H1 (cell line): ENCODE measurements around the gene GIMD1. TPM values are rescaled to one million over a fixed set of nuclear protein-coding genes. Genes with fewer than 3 reads are reported as not detected.

ENCODE experiments used
- CBX5 ChIP-seq: fragments of 300-800, 300-1000 bp; sonication (generic); IDR thresholded peaks from 2 replicates; pipeline ENCODE4 v1.7.1; 2016; ENCODE audit warnings: antibody characterized with exemption, low read length, low read depth
- CREB1 ChIP-seq: IDR thresholded peaks from 2 replicates; pipeline ENCODE4 v1.6.1; 2012; ENCODE audit warnings: inconsistent platforms
- CTBP2 ChIP-seq: IDR thresholded peaks from 2 replicates; pipeline ENCODE4 v1.7.0; 2011; ENCODE audit warnings: borderline replicate concordance, mild to moderate bottlenecking, moderate library complexity, mixed read lengths, low read length; ENCODE audit not compliant: insufficient read depth, insufficient read length
- HDAC6 ChIP-seq: IDR thresholded peaks from one replicate; pipeline ENCODE4 v1.7.1; 2012; ENCODE audit warnings: low read depth, mild to moderate bottlenecking, inconsistent platforms, low read length, moderate library complexity
- KDM1A ChIP-seq: fragments of 200-600, 300-600 bp; sonication (generic); IDR thresholded peaks from 2 replicates; pipeline ENCODE4 v1.7.1; 2016; ENCODE audit warnings: mild to moderate bottlenecking, low read length, borderline replicate concordance
- KDM4A ChIP-seq: IDR thresholded peaks from one replicate; pipeline ENCODE4 v1.7.1; 2012; ENCODE audit warnings: low read depth, mild to moderate bottlenecking, moderate library complexity, low read length, inconsistent platforms; ENCODE audit not compliant: severe bottlenecking
- PHF8 ChIP-seq: fragments of 200-600 bp; sonication (generic); conservative IDR thresholded peaks from 2 replicates; pipeline ENCODE4 v1.7.1; 2012; ENCODE audit warnings: low read depth, mild to moderate bottlenecking, inconsistent platforms, low read length, moderate library complexity
- POU5F1 ChIP-seq: IDR thresholded peaks from 2 replicates; pipeline ENCODE4 v1.6.1; 2011; ENCODE audit warnings: low read depth, mild to moderate bottlenecking, low read length, moderate library complexity
- RAD21 ChIP-seq, 2 experiments: IDR thresholded peaks in 1 of 2; conservative IDR thresholded peaks in 1 of 2; 2 replicates each; pipeline ENCODE4 v1.6.1; 2011; ENCODE audit warnings: low read depth in 2 of 2, low read length in 2 of 2, improper control_type of control experiment in 1 of 2, inconsistent platforms in 1 of 2, mild to moderate bottlenecking in 1 of 2, moderate library complexity in 1 of 2
- RBBP5 ChIP-seq: IDR thresholded peaks from 2 replicates; pipeline ENCODE4 v1.7.1; 2012; ENCODE audit warnings: low read depth, mild to moderate bottlenecking, inconsistent platforms, low read length, moderate library complexity, borderline replicate concordance
- RXRA ChIP-seq: IDR thresholded peaks from 2 replicates; pipeline ENCODE4 v1.6.1; 2011; ENCODE audit warnings: low read depth, mild to moderate bottlenecking, low read length, moderate library complexity; ENCODE audit not compliant: insufficient read depth
- SIN3A ChIP-seq, 2 experiments: IDR thresholded peaks in 1 of 2; conservative IDR thresholded peaks in 1 of 2; 2 replicates each; pipeline ENCODE4 v1.6.1; 2011 to 2012; ENCODE audit warnings: low read length in 2 of 2, improper control_type of control experiment in 1 of 2, low read depth in 1 of 2, mild to moderate bottlenecking in 1 of 2
- SIX5 ChIP-seq: IDR thresholded peaks from 2 replicates; pipeline ENCODE4 v1.6.1; 2011; ENCODE audit warnings: mild to moderate bottlenecking, low read depth, low read length
- SUZ12 ChIP-seq: fragments of 200-600 bp; sonication (generic); IDR thresholded peaks from 2 replicates; pipeline ENCODE4 v1.6.1; 2012; ENCODE audit warnings: mild to moderate bottlenecking, inconsistent platforms, low read length, moderate library complexity, mixed read lengths
- TAF1 ChIP-seq: IDR thresholded peaks from 2 replicates; pipeline ENCODE4 v1.6.1; 2011; ENCODE audit warnings: mild to moderate bottlenecking, low read depth, low read length
- TAF7 ChIP-seq: optimal IDR thresholded peaks from 2 replicates; pipeline ENCODE3; 2011; ENCODE audit warnings: low read depth, mild to moderate bottlenecking, inconsistent platforms, low read length, moderate library complexity, borderline replicate concordance
- ZNF274 ChIP-seq: IDR thresholded peaks from 2 replicates; pipeline ENCODE4 v1.7.0; 2012; ENCODE audit warnings: low read length, borderline replicate concordance; ENCODE audit errors: extremely low read depth
- polyA plus RNA-seq, 7 experiments: library from polyadenylated mRNA; depleted of rRNA in 3 of 7; stranded (reverse) in 5 of 7; unstranded in 2 of 7; fragments of >200 nt in 5 of 7; fragments of 200-250 nt in 2 of 7; gene quantifications; 1 replicate in 5 of 7; 2 replicates in 1 of 7; 4 replicates in 1 of 7; pipeline versions ENCODE4 v1.2.1 to v1.2.3, GENCODE V29; 2011 to 2013; ENCODE audit warnings: missing spikeins in 2 of 7, mixed read lengths in 2 of 7
- total RNA-seq: library from RNA; stranded (reverse); fragmentation: NEBNext Ultra II Directional; extraction: Animal tissue kit (Norgen Biotek cat#: 25700); gene quantifications from 2 replicates; pipeline ENCODE4 v1.2.1, GENCODE V29; 2021
- TF ChIP-seq, protein P1 (sequence below): IDR thresholded peaks from 2 replicates; pipeline ENCODE4 v1.6.1; 2012; ENCODE audit warnings: inconsistent platforms
- TF ChIP-seq, protein P2 (sequence below): IDR thresholded peaks from 2 replicates; pipeline ENCODE4 v1.6.1; 2011; ENCODE audit warnings: low read depth, mild to moderate bottlenecking, low read length; ENCODE audit not compliant: insufficient read depth
- TF ChIP-seq, protein P3 (sequence below): IDR thresholded peaks from 2 replicates; pipeline ENCODE4 v1.6.1; 2012; ENCODE audit warnings: low read length, inconsistent platforms

Gene GIMD1
- total and polyA plus RNA-seq, 2 of the 8 experiments (the other 6 are each of a cell fraction or from before 2014, with no cell fraction given), result not detected

DNA sequence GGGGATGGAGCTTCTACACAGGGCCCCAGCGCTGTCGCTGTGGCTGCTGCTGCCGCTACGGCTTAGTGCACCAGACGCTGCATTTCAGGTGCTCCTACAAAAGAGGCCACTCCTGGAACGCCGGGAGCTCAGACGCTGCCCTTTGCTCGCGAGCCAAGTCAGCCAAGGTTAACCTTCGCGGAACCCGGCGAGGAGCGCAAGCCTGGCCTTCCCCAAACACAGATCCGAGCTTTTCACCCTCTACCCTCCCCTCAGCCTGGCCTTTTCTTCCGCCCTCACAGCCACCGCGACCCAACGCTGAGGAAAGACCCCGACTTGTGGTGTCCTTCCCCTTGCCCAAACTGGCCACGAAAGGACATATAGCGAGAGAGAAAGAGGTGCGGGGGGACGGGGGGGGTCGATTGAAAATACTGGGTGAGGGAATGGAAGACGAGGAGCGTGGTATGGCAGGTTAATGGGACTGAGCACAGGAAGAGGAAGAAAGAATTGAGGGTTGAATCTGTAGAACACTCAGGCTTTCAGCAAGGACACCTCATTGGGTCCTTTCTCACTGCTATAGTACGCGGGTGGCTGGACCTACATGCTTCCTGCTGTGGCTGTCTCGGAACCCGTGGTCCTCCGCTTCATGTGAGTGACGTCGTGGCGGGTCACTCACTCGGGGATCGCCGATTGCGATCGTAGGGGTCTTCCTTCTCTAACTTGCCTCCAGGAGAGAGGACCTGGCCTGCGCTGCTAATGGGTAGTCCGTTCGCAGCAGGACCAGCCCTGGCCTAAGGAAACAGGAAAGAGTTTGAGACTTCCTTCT, 52.4 kb downstream of the GIMD1 start, which contains the start of the genes AIMP1 and TBCK (continued):
- peak in 1 of 2 experiments; percentile 39; a peak in 1 of 4 replicates for TF ChIP-seq SIN3A (conservative IDR thresholded peaks at IDR 0.05 in 1 of 2, IDR thresholded peaks at IDR 0.05 in 1 of 2; ENCODE audit: low read depth in 1 of 2, low read length in 2 of 2)
- no peak for TF ChIP-seq RXRA
- TF ChIP-seq POU5F1, result no peak
- no peak for TF ChIP-seq HDAC6
- TF ChIP-seq RAD21 (IDR thresholded peaks at IDR 0.05 in 1 of 2, conservative IDR thresholded peaks at IDR 0.05 in 1 of 2; ENCODE audit: low read depth in 2 of 2, low read length in 2 of 2), result no peak
- TF ChIP-seq PHF8, result peak; percentile 95
- TF ChIP-seq, protein P1, sequence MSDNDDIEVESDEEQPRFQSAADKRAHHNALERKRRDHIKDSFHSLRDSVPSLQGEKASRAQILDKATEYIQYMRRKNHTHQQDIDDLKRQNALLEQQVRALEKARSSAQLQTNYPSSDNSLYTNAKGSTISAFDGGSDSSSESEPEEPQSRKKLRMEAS, result peak; percentile 64
- no peak for TF ChIP-seq CTBP2
- peak; percentile 87 for TF ChIP-seq TAF1
- no peak for TF ChIP-seq CBX5
- no peak for TF ChIP-seq SUZ12
- TF ChIP-seq, protein P2, sequence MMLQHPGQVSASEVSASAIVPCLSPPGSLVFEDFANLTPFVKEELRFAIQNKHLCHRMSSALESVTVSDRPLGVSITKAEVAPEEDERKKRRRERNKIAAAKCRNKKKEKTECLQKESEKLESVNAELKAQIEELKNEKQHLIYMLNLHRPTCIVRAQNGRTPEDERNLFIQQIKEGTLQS, result peak; percentile 63; the same call in 1 of the 2 replicates
- peak; percentile 54 for TF ChIP-seq TAF7
- peak; percentile 82 for TF ChIP-seq KDM4A
- peak; percentile 95 for TF ChIP-seq CREB1
- TF ChIP-seq, protein P3, sequence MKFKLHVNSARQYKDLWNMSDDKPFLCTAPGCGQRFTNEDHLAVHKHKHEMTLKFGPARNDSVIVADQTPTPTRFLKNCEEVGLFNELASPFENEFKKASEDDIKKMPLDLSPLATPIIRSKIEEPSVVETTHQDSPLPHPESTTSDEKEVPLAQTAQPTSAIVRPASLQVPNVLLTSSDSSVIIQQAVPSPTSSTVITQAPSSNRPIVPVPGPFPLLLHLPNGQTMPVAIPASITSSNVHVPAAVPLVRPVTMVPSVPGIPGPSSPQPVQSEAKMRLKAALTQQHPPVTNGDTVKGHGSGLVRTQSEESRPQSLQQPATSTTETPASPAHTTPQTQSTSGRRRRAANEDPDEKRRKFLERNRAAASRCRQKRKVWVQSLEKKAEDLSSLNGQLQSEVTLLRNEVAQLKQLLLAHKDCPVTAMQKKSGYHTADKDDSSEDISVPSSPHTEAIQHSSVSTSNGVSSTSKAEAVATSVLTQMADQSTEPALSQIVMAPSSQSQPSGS, result 0 out of 2 replicates have a peak, but pooled peaks have one; percentile 68
- TF ChIP-seq SIX5, result no peak
- TF ChIP-seq KDM1A, result no peak
- TF ChIP-seq RBBP5, result peak; percentile 99
- TF ChIP-seq ZNF274, result no peak
